HG03354 (cell line): Measurements from ENCODE around the gene SLC35F1.

ENCODE experiments used
- ATAC-seq: cut with Tn5 transposase; IDR thresholded peaks from one replicate; pipeline ENCODE4 v1.9.1; 2021; ENCODE audit warnings: mild to moderate bottlenecking; ENCODE audit not compliant: unreplicated experiment, poor library complexity, severe bottlenecking

SLC35F1 gene

DNA sequence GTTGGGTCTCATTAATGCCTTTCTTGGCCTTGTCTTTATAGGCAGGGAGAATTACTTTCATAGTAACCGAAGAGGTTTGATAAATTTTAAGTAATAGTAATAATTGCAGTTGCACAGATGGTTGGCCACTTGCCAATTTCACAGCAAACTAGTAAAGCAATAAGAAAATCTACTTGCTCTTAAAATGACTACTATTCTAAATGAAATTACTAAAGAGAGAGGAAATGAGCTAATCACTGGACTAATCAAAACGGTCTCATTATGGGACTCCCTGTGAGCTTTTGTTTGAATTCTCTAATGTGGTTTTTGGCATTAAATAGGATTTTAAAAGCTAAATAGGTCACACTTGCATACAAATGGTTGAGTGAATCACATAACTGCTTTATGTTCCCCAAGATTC, 413.6 kb downstream of the SLC35F1 start:
- no peak for ATAC-seq

DNA sequence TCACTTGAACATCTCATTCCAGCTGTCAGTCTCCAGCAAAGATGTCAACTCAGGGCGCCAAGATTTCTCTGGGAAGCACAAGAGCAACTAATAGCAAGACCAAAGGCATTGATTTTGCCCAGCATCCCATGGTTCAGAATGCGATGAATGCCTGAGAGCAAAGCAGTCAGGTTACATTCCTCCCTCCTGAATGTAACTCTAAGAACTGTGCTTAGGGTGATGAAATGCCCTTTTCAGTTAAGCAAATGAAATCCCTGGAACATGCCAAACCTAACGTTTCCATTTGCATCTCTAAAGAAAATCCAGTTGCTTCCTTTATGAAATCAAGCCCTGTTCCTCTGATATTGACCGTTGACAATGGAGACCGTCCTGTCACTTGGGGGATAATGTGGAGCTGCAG, 417.1 kb downstream of the SLC35F1 start:
- no peak for ATAC-seq

DNA sequence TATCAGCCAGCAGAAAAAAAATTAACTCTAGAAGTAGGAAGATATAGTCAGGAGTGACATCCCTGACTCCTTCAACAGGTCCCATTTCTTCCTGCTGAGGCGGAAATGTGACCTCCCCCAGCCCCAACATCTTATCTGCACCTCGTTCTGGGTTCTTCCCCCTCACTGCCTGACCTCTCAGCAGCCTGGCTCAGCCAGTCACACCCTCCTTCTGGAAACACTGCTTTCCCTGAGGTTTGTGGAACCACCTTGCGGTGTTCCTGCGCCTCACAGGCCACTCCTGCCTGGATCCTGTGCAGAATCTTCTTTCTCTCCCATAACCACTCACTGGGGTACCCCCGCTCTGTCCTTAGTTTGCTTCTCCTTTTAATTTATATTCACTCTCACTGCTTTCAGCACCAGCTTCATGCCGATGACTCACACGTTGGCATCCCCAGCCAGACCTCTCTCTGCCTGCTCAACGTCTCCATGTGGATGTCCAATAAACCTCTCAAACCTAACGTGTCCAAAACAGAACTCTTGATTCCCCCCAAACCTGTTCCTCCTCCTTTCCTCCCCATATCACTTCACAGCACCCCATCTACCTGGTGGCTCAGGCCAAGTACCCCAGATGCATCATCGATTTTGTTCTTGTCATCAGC, 418.3 kb downstream of the SLC35F1 start:
- ATAC-seq: no peak

DNA sequence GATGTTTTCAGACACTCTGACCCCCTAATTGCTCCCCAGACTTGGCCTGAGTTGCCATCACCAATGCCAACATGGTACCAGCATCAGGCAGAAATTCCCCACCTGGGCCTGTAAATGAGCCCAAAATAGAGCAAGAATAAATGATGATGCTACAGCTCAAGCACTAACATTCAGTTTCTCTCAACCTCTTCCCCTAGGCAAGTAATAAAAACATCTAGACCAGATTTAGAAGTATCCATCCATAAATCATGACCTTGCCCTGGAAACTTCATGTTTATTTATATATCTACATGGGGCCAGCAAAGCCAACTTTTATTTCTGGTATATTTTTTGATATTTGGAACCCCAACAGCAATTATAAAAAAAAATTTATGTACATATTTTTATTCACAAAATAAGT, 419.6 kb downstream of the SLC35F1 start:
- ATAC-seq: no peak

DNA sequence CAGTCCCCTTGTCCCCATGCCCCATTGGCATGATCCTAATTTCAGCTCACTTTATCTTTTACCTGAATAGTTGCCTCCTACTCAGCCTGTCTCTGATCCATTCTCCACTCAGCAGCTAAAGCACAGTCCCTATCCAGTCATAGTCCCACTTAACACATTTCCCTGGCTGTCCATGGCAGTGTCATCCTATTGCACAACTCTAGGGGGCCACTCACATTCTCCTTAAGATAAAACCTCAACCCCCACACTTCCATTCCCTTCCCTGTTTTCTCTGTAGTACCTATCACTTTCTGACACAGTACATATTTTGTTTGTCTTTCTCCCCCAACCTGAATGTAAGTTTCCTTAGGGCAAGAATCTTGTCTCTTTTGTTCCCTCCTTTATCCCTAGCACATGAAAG, 420.2 kb downstream of the SLC35F1 start:
- ATAC-seq: no peak

DNA sequence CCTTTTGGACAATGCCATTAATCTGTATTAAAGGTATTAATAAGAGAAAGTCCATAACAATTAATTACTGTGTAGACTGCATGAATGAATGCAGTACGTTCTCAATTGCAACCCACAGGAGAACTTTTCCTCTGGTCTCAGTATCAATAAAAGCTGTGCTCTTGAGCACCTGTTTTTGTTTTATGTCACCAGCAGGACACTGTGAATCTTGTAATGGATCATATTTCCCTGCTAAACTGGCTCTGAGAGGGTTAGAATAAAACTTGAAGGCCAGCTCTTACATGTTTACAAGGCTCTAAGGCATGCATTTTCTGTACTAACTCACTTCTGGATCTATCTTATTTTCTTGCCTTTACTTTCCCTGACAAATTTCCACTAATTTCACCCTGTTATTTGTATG, 426.7 kb downstream of the SLC35F1 start:
- no peak for ATAC-seq

DNA sequence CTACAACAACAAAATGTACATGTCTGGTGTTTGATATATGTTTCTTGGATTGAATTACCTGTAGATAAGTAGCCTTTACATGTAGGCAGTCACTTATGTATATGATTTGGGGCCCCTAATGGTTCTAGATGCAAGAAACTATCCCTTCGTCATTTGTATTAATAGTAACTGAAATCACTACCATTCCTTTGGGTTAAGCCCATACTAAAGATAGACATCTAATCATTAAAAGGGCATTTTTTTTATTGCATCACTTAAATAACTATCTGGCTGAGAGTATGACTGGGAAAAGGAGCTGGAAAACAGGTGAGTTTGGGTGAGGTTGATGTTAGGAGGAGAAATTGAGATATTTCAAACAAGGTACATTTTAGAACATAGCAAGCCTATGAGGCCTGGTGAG, 427.6 kb downstream of the SLC35F1 start:
- no peak for ATAC-seq

DNA sequence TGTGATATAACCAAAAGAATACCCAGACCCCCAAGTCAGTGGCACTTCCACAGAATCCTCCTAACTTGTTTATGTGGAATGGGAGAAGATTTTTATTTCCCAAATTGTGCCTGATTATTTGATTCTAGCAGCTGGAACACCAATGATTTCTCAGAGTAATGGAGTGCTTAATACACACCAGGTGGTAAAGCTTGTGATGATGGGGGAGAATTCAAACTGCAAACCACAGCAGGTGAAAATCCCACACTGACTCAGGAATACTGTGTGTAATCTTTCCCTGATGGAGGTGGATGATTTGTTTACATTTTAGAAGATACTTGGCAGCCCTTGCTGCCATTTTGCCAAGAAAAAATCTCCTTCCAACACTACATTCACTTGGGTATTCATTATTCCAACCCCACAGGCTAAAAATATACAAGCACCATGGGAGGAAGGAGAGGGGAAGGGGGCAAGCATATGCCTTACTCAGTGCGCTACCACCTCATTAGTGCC, 428.3 kb downstream of the SLC35F1 start:
- no peak for ATAC-seq

DNA sequence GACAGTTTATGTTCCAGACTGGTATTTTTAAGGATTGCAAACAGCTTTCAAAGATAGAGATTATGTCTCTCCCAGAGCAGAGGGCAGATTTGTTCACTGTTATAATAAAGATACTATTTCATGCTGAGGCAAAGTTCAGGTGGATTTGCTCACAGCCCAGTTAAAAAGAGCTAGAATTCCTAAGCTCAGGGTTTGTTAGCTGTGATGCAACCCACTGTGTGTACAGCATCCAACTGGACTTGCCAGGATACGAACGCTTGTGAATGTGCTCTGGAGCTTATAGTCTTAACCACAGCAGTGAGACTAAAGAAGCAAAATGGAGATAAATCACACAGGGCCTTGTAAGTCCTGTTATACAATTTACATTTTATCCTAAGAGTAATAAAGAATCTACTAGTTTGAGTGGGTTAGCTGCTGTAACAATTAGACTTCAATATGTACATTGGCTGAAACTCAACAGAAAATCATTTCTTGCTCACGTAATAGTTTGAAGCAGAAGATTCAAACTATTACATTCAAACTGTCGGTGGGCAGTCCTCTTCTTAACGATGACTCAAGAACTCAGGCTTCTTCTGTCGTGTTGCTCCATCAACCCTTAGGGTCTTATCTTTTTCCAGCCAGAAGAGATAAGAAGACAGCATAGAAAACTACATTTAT, 437.1 kb downstream of the SLC35F1 start:
- ATAC-seq: no peak

DNA sequence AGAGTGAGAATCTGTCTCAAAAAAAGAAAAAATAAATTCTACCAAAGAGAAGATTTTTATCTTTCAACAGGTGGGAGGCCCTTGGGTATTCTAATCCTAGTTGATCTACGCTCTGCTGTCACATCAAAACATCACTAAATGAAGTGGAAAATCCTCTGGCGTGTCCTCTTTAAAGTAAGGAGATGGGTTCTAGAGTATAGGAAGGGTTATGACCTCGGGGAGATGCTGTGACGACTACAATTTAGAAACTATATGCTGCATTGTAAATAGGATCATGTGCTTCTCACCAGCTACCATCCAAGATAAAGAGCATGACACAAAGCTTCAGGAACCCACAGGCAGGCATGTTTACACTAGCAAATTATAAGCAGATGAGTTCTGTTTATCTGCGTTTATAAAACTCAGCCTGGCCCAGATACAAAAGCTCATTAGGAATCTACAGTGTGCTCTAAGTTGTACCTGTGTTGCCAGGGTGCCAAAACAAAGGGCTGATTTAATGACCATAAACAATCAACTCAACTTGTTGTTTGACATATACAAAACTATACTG, 443.9 kb downstream of the SLC35F1 start:
- ATAC-seq: no peak

DNA sequence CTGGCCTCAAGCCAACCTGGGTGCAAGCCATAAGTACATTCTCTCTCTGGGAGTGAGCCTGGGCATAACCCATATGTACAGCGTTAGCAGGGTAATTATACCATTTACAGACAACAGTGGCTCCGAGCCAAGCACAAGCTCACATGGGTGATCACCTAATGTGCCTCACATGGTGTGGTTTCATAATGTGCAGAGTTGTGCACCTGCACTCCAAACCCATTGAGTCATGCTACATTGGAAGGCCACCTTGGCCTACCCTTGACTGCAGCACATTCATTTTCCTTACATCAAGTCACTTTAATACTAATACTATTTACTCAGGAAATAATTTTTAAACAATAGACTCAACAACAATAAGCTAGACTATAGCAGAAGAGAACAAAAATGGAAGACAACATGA, 446.5 kb downstream of the SLC35F1 start:
- no peak for ATAC-seq

DNA sequence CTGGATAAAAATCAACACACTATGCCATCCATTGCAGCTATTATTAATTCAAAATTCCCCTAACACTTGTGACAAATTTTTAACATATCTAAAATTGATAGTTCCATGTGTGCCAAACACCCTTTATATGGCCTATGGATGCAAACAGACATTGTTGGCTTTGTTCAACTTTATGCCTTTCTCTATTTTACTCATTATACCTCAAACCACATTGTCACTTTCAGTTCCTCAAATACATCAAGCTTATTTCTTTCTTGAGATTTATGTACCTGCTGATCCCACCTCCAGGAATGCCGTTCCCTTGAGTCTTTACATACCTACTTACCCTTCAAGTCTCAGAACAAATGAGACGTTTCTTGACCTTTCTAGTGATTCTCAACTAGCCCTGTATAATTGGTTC, 447.6 kb downstream of the SLC35F1 start:
- ATAC-seq: peak; percentile 96

DNA sequence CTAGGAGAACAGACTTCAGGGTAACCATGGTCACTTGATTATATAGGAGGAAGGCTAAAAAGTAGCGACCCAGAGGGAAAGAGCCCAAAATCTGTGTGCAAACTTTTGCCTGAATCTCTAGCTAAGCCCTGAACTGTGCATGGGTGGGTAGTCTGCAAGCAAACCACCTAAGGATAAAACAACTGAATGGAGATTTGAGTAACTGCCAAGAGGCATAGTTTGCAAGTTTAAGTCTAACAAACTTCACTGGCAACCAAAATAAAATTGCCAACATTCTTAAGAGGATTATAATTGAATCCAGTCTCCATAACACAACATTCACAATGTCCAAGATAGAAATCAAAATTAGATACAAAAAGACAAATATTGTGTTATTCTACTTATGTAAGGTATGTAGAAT, 449.0 kb downstream of the SLC35F1 start:
- no peak for ATAC-seq

DNA sequence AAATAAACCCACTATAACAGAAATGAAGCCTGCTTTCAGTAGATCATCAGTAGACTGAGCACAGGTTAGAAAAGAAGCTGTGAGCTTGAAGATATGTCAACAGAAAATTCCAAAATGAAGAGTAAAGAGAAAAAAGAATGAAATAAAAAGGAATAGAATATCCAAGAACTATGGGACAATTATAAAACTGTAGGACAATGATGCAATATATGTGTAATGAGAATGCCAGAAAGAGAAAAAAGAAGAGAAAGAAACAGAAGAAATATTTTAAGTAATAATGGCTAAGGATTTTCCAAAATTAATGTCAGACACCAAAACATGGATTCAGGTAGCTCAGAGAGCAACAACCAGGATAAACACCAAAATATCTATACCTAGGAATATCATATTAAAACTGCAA, 449.6 kb downstream of the SLC35F1 start:
- ATAC-seq: no peak
